NAMALWA (cell line): ENCODE data around the gene KCNH1.
"Not testable (repeated sequence)": the region's sequence is repeated elsewhere in the genome, so short reads cannot be mapped to it uniquely, and the experiment has no call there.

Source experiments
- DNase-seq: peaks from one replicate; pipeline ENCODE4 v3.0.0-alpha.2; 2015; ENCODE audit warnings: low spot score

Gene KCNH1

GRCh38 chr1:211095381-211095780 is 38.6 kb downstream of the KCNH1 start:
- DNase-seq, result no peak

GRCh38 chr1:211092955-211093354 is 41.0 kb downstream of the KCNH1 start:
- DNase-seq, result no peak

GRCh38 chr1:211091867-211092266 is 42.1 kb downstream of the KCNH1 start:
- DNase-seq, result no peak

- DNase-seq, result no peak
Measured at GRCh38 chr1:211089536-211089935, 44.4 kb downstream of the KCNH1 start.

DNA sequence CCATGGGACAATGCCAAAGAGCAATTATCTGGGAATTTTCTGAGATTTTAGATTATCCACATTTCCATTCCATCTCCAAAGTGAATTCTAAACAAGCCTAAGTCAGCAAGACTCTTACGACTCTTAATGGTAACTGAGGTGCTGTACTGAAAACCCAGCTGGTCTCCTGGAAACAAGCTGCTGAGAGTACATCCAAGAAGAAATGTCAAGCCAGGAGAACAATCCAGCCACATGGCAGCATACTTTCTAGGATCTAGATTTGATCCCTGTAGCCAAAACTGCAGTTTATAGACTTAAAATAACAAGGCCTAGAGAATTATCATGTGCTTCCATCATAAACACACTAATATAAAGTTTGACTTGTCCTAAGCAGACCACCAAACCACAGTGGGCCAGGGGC is 45.8 kb downstream of the KCNH1 start:
- DNase-seq, result no peak

- no peak for DNase-seq
Measured at GRCh38 chr1:211082824-211083223, 51.1 kb downstream of the KCNH1 start.

DNA sequence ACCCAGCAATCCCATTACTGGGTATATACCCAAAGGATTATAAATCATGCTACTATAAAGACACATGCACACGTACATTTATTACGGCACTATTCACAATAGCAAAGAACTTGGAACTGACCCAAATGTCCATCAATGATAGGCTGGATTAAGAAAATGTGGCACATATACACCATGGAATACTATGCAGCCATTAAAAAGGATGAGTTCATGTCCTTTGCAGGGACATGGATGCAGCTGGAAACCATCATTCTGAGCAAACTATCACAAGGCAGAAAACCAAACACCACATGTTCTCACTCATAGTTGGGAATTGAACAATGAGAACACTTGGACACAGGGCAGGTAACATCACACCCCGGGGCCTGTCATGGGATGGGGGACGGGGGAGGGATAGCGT is 52.5 kb downstream of the KCNH1 start:
- DNase-seq, result not testable (repeated sequence)

- DNase-seq, result no peak
Measured at GRCh38 chr1:211068976-211069375, 65.0 kb downstream of the KCNH1 start.

- DNase-seq, result no peak
Measured at GRCh38 chr1:211066781-211067384, 67.1 kb downstream of the KCNH1 start.

DNA sequence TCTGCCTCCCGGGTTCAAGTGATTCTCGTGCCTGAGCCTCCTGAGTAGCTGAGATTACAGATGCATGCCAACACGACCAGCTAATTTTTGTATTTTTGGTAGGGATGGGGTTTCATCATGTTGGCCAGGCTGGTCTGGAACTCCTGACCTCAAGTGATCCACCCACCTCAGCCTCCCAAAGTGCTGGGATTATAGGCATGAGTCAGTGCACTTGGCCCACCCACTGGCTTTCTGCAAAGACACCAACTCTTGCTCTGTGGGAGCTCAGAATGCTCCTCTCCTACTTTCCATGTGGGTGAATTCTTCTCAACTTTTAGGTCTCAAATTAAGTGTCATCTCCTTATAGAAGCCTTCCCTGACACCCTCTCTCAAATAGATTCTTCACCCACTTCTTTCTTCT is 92.1 kb downstream of the KCNH1 start:
- not testable (repeated sequence) for DNase-seq

DNA sequence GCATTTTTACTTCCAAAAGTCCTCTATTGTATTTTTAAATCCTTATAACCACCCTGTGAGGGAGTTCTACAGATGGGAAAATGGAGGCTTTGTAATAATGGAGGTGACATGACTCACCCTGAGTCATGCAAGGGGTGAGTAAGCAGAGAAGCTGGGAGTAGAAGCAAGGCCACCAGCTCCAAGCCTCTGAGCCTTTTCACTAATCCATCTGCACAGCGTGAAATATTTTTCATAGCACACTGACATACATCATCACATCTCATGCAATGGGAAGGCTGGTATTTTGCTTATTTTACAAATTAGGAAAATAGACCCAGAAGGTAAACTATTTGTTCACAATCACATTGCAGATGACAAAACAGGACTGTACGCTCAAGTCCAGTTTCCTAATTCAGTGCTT is 96.9 kb downstream of the KCNH1 start:
- no peak for DNase-seq

- no peak for DNase-seq
Measured at GRCh38 chr1:211036381-211037060, 97.4 kb downstream of the KCNH1 start.

DNA sequence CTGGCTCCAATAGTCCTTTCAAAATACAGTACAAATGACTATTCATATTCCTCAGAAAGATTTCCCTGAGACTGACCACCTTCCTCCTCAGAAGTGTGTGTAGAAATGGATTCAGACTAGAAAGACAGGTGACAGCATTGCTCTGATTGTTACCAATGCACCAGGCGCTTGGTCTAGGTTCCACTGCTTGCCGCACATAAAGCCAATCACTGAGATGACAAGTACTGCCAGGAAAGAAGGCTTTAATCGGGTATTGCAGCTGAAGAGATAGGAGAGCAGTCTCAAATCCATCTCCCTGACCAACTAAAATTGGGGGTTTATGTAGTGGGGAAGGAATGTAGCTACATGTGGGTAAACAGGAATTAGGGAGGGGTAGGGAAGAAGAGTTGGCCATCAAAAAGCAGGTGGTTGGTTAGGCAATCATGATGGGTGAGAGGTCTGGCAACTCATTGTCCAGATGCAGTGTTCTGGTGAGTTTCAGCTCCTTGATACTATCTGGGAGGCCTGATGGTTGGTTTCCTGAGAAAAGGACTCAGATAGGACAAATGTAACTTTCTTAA is 98.0 kb downstream of the KCNH1 start:
- DNase-seq, result no peak

- no peak for DNase-seq
Measured at GRCh38 chr1:211033921-211034525, 99.9 kb downstream of the KCNH1 start.

DNA sequence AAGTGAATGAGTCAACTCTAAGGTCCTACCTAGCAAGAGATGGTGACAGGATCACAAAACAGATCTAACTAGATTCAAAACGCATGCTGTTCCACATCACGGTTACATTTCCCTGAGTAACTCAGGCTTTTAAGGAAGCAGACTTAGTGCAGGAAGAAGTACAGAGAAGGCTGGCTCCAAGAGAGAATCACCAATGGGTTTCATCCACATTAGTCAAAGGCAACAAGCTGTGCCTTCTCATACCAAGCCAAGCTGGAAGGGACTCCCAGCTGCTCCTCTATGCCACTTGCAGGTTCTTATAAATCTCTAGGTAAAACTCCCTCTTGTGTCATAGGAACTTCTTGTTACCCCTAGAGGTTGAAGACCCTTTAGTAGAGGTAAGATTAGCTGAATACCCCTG is 109.0 kb downstream of the KCNH1 start:
- DNase-seq, result no peak

- no peak for DNase-seq
Measured at GRCh38 chr1:211019266-211019665, 114.7 kb downstream of the KCNH1 start.

DNA sequence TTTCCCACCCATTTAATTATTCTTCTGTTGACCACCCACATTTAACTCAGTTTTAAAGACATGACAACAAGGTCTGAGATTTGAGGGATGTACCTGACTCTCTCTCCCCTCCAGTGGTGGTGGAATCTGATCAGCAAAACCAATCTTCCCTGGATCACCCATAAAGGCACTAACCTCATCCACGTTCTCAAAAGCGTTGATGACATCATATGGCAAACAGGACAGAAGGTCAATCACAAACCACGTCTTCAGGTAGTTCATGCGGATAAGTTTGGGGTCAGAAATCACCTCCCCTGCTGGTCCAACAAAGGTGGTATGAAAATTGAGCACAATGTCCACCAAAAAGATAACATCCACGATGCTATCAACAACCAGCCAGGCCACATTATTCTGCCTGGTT is 115.3 kb downstream of the KCNH1 start:
- no peak for DNase-seq

DNA sequence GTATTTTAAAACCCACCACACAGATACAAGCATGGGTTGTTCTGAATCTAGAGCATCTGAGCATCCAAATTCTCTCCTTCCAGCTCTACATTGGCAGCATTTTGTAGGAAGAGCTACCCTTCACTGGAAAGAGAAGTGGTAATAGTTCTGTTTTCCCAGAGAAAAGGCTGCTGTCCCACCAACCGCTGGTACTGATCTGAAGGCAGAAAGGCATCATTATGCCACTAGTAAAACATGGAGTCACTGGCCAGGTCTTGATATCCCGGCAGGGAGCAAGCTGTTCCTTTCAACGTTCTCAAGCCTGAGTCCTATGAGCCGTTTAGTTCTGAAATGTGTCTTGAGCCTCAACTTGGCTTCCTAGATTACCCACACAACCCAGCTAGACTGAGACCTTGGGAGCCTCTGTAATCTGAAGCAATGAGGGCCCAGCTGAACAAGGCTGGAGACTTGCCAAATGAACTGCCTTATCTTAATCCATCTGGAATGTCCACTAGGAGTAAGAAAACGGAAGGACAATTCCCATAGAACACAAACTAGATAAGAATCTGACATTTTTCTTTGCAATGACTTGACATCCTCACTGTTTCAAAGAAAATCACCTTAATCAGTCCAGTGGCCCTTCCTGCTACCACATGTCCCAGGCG is 116.8 kb downstream of the KCNH1 start:
- no peak for DNase-seq

- no peak for DNase-seq
Measured at GRCh38 chr1:211014275-211014674, 119.7 kb downstream of the KCNH1 start.

- no peak for DNase-seq
Measured at GRCh38 chr1:211013346-211014240, 120.4 kb downstream of the KCNH1 start.

DNA sequence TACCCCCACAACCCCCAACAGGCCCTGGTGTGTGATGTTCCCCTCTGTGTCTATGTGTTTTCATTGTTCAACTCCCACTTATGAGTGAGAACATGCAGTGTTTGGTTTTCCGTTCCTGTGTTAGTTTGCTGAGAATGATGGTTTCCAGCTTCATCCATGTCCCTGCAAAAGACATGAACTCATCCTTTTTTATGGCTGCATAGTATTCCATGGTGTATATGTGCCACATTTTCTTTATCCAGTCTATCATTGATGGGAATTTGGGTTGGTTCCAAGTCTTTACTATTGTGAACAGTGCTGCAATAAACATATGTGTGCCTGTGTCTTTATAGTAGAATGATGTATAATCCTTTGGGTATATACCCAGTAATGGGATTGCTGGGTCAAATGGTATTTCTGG is 122.8 kb downstream of the KCNH1 start:
- DNase-seq, result not testable (repeated sequence)

DNA sequence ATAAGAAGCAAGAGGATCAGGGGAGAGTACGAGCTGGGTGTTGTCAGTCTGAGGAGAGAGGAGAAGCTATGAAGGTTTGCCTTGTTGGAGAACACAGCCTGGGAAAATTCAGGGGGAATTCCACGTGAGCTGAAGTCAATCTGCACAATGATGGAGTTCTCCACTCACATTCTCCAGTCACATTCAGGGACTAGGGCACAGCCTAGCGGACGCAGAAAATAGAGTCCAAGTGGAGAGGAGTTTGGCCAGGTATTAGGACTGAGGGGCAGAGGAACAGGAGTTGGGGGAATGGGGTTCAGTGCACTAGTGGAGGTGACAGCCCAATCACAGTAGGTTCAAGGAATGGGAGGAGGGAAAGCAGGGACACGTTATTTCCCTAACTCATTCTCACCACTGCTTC is 124.0 kb downstream of the KCNH1 start:
- no peak for DNase-seq
